K562 (cell line): ENCODE data around the gene RBM22. TPM values are rescaled to one million over a fixed set of nuclear protein-coding genes. Genes with fewer than 3 reads are reported as not detected.
A peak's percentile ranks its signal among the peaks of the same experiment; 100 is the strongest.

Experiments used
- CEBPZ ChIP-seq: fragments of 150-350 bp; IDR thresholded peaks from 2 replicates; pipeline ENCODE4 v1.6.1; 2014; ENCODE audit warnings: low read depth, mild to moderate bottlenecking, low read length, borderline replicate concordance
- E2F6 ChIP-seq, 2 experiments: IDR thresholded peaks; 2 replicates each; pipeline ENCODE4 v1.6.1; 2011; ENCODE audit warnings: borderline replicate concordance in 1 of 2, control low read depth in 1 of 2, low read depth in 1 of 2, low read length in 1 of 2, mild to moderate bottlenecking in 1 of 2, mixed read lengths in 1 of 2, moderate library complexity in 1 of 2; ENCODE audit not compliant: insufficient read depth in 1 of 2, insufficient read length in 1 of 2, poor library complexity in 1 of 2, severe bottlenecking in 1 of 2; ENCODE audit errors: extremely low read depth in 1 of 2
- NR2F6 ChIP-seq: fragments of 450-650 bp; formaldehyde crosslinking; IDR thresholded peaks from 2 replicates; pipeline ENCODE4 v1.4.0; 2020; ENCODE audit warnings: mild to moderate bottlenecking
- POLR2G ChIP-seq: fragments of 200-400 bp; formaldehyde crosslinking; IDR thresholded peaks from 2 replicates; pipeline ENCODE4 v1.6.1; 2017; ENCODE audit warnings: low read depth, mild to moderate bottlenecking, antibody characterized with exemption, low read length, moderate library complexity
- RCOR1 ChIP-seq, 2 experiments: IDR thresholded peaks; 2 replicates each; pipeline ENCODE4 v1.6.1; 2012; ENCODE audit warnings: low read depth in 2 of 2, low read length in 2 of 2, borderline replicate concordance in 1 of 2, improper control_type of control experiment in 1 of 2
- SAP30 ChIP-seq: fragments of 200-600 bp; sonication (generic); IDR thresholded peaks from 2 replicates; pipeline ENCODE4 v1.6.1; 2012; ENCODE audit warnings: borderline replicate concordance, low read depth, mild to moderate bottlenecking, moderate library complexity, low read length, control low read depth, inconsistent platforms; ENCODE audit not compliant: insufficient read depth, poor library complexity, severe bottlenecking
- SNRNP70 ChIP-seq: fragments of 200-400 bp; formaldehyde crosslinking; optimal IDR thresholded peaks from 2 replicates; pipeline ENCODE3; 2017; ENCODE audit warnings: low read depth, low read length
- TAF1 ChIP-seq: IDR thresholded peaks from 2 replicates; pipeline ENCODE4 v1.6.1; 2011; ENCODE audit warnings: mild to moderate bottlenecking, low read length, moderate library complexity; ENCODE audit not compliant: insufficient read depth, control insufficient read depth, severe bottlenecking; ENCODE audit errors: extremely low read depth
- THAP12 ChIP-seq: fragments of 250-450 bp; sonication (Bioruptor Pico); IDR thresholded peaks from 2 replicates; pipeline ENCODE4 v1.9.0; 2021; ENCODE audit warnings: mild to moderate bottlenecking, inconsistent platforms
- TOE1 ChIP-seq, 2 experiments: fragments of 450-650 bp in 1 of 2; sonication (generic) in 1 of 2; formaldehyde crosslinking in 1 of 2; IDR thresholded peaks; 2 replicates each; pipeline versions ENCODE4 v1.7.1 to v1.8.0; 2016 to 2022; ENCODE audit warnings: borderline replicate concordance in 2 of 2, mild to moderate bottlenecking in 2 of 2, antibody characterized with exemption in 1 of 2, inconsistent platforms in 1 of 2, low read depth in 1 of 2, missing genetic modification reagents in 1 of 2, moderate library complexity in 1 of 2
- USF2 ChIP-seq: sonication (generic); formaldehyde crosslinking; IDR thresholded peaks from 2 replicates; pipeline ENCODE4 v1.5.0; 2020; ENCODE audit warnings: missing genetic modification reagents
- YY1 ChIP-seq, 3 experiments: IDR thresholded peaks; 2 replicates each; pipeline ENCODE4 v1.6.1; 2011; ENCODE audit warnings: low read length in 2 of 3, mild to moderate bottlenecking in 2 of 3, moderate library complexity in 2 of 3, borderline replicate concordance in 1 of 3, control low read depth in 1 of 3, low read depth in 1 of 3; ENCODE audit not compliant: insufficient read depth in 3 of 3, insufficient replicate concordance in 2 of 3, control insufficient read depth in 1 of 3, insufficient read length in 1 of 3; ENCODE audit errors: extremely low read depth in 1 of 3
- ZNF347 ChIP-seq: fragments of 450-650 bp; formaldehyde crosslinking; IDR thresholded peaks from 2 replicates; pipeline ENCODE4 v1.4.0; 2020; ENCODE audit warnings: low read depth, mild to moderate bottlenecking, moderate library complexity
- polyA plus RNA-seq, 8 experiments: library from polyadenylated mRNA; depleted of rRNA in 4 of 8; stranded (reverse) in 5 of 8; unstranded in 3 of 8; fragments of >200 nt; fragmentation: Nextera tagmentation in 2 of 8; fragmentation: Illumina TruSeq in 1 of 8; extraction: Ambion mirVana in 2 of 8; extraction: Trizol in 1 of 8; gene quantifications; 2 replicates each; pipeline versions ENCODE4 v1.2.1 to v1.2.3, GENCODE V29; 2011 to 2014; ENCODE audit warnings: inconsistent platforms in 1 of 8, missing spikeins in 1 of 8
- total RNA-seq, 7 experiments: library from RNA; depleted of rRNA in 6 of 7; stranded (reverse); fragments of >200 nt in 6 of 7; fragmentation: Illumina TruSeq in 2 of 7; extraction: Trizol in 2 of 7; gene quantifications; 2 replicates each; pipeline versions ENCODE4 v1.2.1 to v1.2.3, GENCODE V29; 2011 to 2021; ENCODE audit warnings: low replicate concordance in 1 of 7

The RBM22 gene
- total and polyA plus RNA-seq, 9 of the 15 experiments (the other 6 are each of a cell fraction or from before 2014, with no cell fraction given): 31.3 to 82.2 (median 44.8) TPM

GRCh38 chr5:150656191-150657132, 44.4 kb downstream of the RBM22 start (continued):
- TF ChIP-seq CEBPZ (no peak), RCOR1 (IDR thresholded peaks at IDR 0.05; ENCODE audit: borderline replicate concordance in 1 of 2, low read depth in 2 of 2, low read length in 2 of 2) (0 out of 4 replicates have a peak, but pooled peaks of 1 of the 2 experiments have one; percentile 20), THAP12 (CRISPR knock-in tag) (0 out of 2 replicates have a peak, but pooled peaks have one; percentile 31), ZNF347 (CRISPR knock-in tag) (no peak), YY1 (IDR thresholded peaks at IDR 0.05; ENCODE audit: borderline replicate concordance in 1 of 3, control insufficient read depth in 1 of 3, extremely low read depth in 1 of 3, insufficient read depth in 3 of 3, insufficient read length in 1 of 3, insufficient replicate concordance in 2 of 3, low read depth in 1 of 3, low read length in 2 of 3) (peak in 2 of 3 experiments; percentile 53 to 65), E2F6 (IDR thresholded peaks at IDR 0.05; ENCODE audit: borderline replicate concordance in 1 of 2, extremely low read depth in 1 of 2, insufficient read depth in 1 of 2, insufficient read length in 1 of 2, low read depth in 1 of 2, low read length in 1 of 2, poor library complexity in 1 of 2, severe bottlenecking in 1 of 2) (peak; percentile 72 to 93), SNRNP70 (no peak), NR2F6 (CRISPR knock-in tag) (no peak), TAF1 (peak; percentile 37), POLR2G (peak; percentile 84), SAP30 (peak; percentile 43), TOE1 (IDR thresholded peaks at IDR 0.05; ENCODE audit: borderline replicate concordance) (no peak), TOE1 (CRISPR knock-in tag; IDR thresholded peaks at IDR 0.05; ENCODE audit: borderline replicate concordance, low read depth) (no peak), USF2 (CRISPR knock-in tag) (no peak)
